MCF 10A (cell line): ENCODE results near the gene MCM9. TPM values are rescaled to one million over a fixed set of nuclear protein-coding genes. Genes with fewer than 3 reads are reported as not detected.

ENCODE experiments used
- BruUV-seq: library from RNA; stranded (reverse); fragments of 400-500 nt; replicated peaks from 2 replicates; lab custom pipeline; 2021; lab: Mats Ljungman, UMichigan
- CTCF ChIA-PET: fragments of 300-600 bp; sonication (Branson Sonifier 250); formaldehyde crosslinking; extraction: SDS; loops from one replicate; lab custom pipeline; 2021; ENCODE audit warnings: antibody characterized with exemption, inconsistent platforms; lab: Yijun Ruan, JAX
- POLR2A ChIA-PET: fragments of 300-600, 350-650 bp; sonication (Branson Sonifier 250); formaldehyde crosslinking; extraction: SDS; loops from one replicate; lab custom pipeline; 2020; ENCODE audit warnings: antibody characterized with exemption, inconsistent platforms; lab: Yijun Ruan, JAX
- DNase-seq: peaks from one replicate; pipeline ENCODE4 v3.0.0-alpha.2; 2018; ENCODE audit not compliant: unreplicated experiment
- H3K27ac Mint-ChIP-seq: one replicate; pipeline ENCODE4 v1.8.0; 2022; ENCODE audit warnings: mild to moderate bottlenecking, low read depth, mixed read lengths; ENCODE audit not compliant: unreplicated experiment
- H3K27me3 Mint-ChIP-seq: one replicate; pipeline ENCODE4 v1.8.0; 2022; ENCODE audit warnings: mixed read lengths; ENCODE audit not compliant: insufficient read depth, unreplicated experiment
- H3K36me3 Mint-ChIP-seq: one replicate; pipeline ENCODE4 v1.8.0; 2022; ENCODE audit warnings: mild to moderate bottlenecking, moderate library complexity, mixed read lengths; ENCODE audit not compliant: insufficient read depth, unreplicated experiment
- H3K4me1 Mint-ChIP-seq: one replicate; pipeline ENCODE4 v1.8.0; 2022; ENCODE audit warnings: mixed read lengths; ENCODE audit not compliant: insufficient read depth, unreplicated experiment
- H3K4me3 Mint-ChIP-seq: one replicate; pipeline ENCODE4 v1.8.0; 2022; ENCODE audit warnings: mild to moderate bottlenecking, moderate library complexity, mixed read lengths; ENCODE audit not compliant: unreplicated experiment
- H3K9me3 Mint-ChIP-seq: one replicate; pipeline ENCODE4 v1.8.0; 2022; ENCODE audit warnings: mixed read lengths; ENCODE audit not compliant: unreplicated experiment
- CTCF ChIP-seq: fragments of 200-600 bp; IDR thresholded peaks from one replicate; pipeline ENCODE4 v1.8.0; 2022; ENCODE audit warnings: antibody characterized with exemption, mild to moderate bottlenecking; ENCODE audit not compliant: unreplicated experiment
- intact Hi-C: fragments of 100-400 bp; cut with micrococcal nuclease; formaldehyde crosslinking; loops from 2 replicates; pipeline ENCODE4 v1.14.1; 2022
- total RNA-seq: library from RNA; stranded (reverse); gene quantifications from 2 replicates; pipeline ENCODE4 v1.2.3, GENCODE V29; 2022

The MCM9 gene
- total RNA-seq, 1 experiment from 2014 or later: 13.0 TPM

DNA sequence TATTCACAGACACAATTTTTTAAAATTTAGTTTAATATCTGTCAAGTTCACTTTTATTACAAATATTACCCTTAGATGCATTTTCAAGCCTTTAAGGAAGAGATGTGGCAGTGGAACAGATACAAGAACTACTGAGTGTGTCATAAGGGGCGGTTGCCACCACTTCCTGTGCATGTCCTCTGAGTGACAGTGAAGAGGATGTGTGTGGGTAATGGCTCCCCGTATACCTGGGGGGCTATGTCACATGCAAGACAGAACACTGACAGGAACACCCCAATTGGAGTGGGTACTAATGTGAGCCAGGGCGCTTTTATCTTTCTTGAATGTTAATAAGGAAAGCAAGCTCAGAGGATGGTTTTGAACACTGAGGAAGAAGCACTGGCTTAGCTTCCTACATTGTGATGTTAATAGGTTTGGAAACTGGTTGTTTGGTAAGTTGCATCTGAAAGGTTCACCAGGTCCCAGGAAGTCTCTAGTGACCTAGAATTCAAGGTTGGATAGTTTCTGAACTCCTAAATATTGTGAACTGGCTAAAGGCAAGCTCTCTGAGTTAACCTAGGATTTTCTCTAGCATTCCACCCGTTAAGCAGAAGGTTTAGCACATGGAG is 124.4 kb downstream of the MCM9 start:
- Mint-ChIP-seq H3K4me1 (peaks cover 6% of the 10 kb centered on the region), H3K36me3 (peaks cover 11% of the 10 kb centered on the region), H3K4me3 (no peak overlapping the region), H3K9me3 (no peaks in the 10 kb centered on the region), H3K27ac (no peak overlapping the region), H3K27me3 (no peaks in the 10 kb centered on the region)
- intact Hi-C loops: no loop called here
- no peak for DNase-seq
- BruUV-seq: no TSS peak
- POLR2A ChIA-PET: no interaction called here
- TF ChIP-seq CTCF: no peak
- CTCF ChIA-PET: interaction anchor here (0.7 kb wide), 1 partner anchor 10 kb away, joined by 4 read pairs; no protein-coding TSS in a partner anchor

DNA sequence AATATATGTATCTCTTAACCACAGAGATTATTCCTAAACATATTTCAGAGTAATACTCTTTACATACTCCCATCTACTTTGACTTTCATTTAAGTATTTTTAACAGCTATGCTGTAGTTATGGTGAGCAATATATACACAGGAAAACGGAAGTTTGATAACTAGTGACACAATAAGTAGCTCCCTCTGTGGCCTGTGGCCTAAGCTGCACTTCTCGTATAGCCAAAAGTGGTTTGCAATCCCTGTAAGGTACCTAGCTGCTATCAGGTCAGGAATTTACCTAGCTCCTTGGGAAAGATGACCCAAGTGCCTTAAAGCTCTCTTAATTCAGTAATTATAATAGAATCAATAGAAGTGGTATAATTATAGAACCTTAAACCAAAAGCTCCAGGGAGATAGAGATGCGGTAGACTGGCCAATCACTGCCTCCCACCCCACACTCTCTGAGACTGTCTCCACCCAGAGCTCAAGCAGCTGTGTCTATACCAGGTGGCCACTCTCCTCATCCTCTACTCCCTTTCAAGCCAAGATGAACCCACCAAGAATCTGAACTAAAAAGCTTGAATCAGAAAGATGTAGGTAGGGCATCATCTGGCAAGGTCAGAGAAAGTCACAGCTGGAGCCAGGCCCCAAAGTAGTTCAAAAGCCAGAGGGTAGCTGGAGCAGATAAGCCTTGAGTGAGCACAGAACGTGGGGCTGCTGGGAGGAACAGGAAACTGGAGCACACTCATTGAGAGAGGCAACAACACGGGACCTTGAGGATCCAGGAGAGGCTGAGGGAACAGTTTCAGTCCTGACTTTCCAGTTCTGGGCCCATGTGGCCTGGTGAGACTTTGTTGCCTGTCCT is 125.9 kb downstream of the MCM9 start:
- intact Hi-C loops: no loop called here
- no peak overlapping the region for H3K27ac Mint-ChIP-seq
- H3K27me3 Mint-ChIP-seq: no peaks in the 10 kb centered on the region
- no TSS peak for BruUV-seq
- peaks cover 6% of the 10 kb centered on the region for H3K36me3 Mint-ChIP-seq
- H3K4me3 Mint-ChIP-seq: no peak overlapping the region
- no peaks in the 10 kb centered on the region for H3K9me3 Mint-ChIP-seq
- DNase-seq: no peak
- ChIA-PET POLR2A (no interaction called here), CTCF (interaction anchor here (0.6 to 2.1 kb wide), 3 partner anchors 8 to 1195 kb away, joined by 3 to 14 read pairs (median 4); no protein-coding TSS in a partner anchor)
- TF ChIP-seq CTCF: no peak
- H3K4me1 Mint-ChIP-seq: peaks cover 5% of the 10 kb centered on the region

DNA sequence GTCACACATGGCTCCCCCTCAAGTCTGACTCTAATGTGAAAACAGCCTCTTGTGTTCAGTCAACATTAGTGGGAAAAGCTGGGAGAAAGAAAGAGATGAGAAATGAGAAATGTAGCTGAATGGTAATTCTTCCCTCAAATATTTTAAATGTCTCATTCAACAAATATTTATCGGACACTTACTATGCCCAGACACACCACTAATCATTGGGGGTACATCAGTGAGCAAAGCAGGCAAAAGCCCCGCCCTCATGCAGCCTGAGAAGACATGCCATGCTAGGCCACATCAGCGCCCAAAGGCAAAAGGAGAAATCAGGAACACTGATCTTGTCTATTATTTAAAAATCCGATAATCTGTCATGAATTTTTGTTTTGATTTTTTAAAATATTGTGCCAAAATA is 130.9 kb downstream of the MCM9 start:
- Mint-ChIP-seq H3K4me1 (peaks cover 7% of the 10 kb centered on the region), H3K27me3 (no peaks in the 10 kb centered on the region), H3K9me3 (no peaks in the 10 kb centered on the region), H3K27ac (no peak overlapping the region), H3K36me3 (no peaks in the 10 kb centered on the region), H3K4me3 (no peak overlapping the region)
- POLR2A ChIA-PET: no interaction called here
- TF ChIP-seq CTCF: no peak
- BruUV-seq: no TSS peak
- DNase-seq: no peak
- CTCF ChIA-PET: interaction anchor here (1.4 to 2.3 kb wide), 3 partner anchors 17 to 32 kb away, joined by 6 to 7 read pairs (median 6); no protein-coding TSS in a partner anchor
- intact Hi-C loops: no loop called here

GRCh38 chr6:118801257-118801656 is 133.7 kb downstream of the MCM9 start:
- H3K27me3 Mint-ChIP-seq: no peaks in the 10 kb centered on the region
- TF ChIP-seq CTCF: no peak
- no TSS peak for BruUV-seq
- ChIA-PET CTCF (interaction anchor here (0.6 to 2.7 kb wide), 27 partner anchors 8 to 1295 kb away, joined by 3 to 30 read pairs (median 4); no protein-coding TSS in a partner anchor), POLR2A (no interaction called here)
- H3K36me3 Mint-ChIP-seq: no peaks in the 10 kb centered on the region
- no peak overlapping the region for H3K4me3 Mint-ChIP-seq
- no peak overlapping the region for H3K27ac Mint-ChIP-seq
- intact Hi-C loops: no loop called here
- no peaks in the 10 kb centered on the region for H3K9me3 Mint-ChIP-seq
- H3K4me1 Mint-ChIP-seq: peaks cover 7% of the 10 kb centered on the region
- no peak for DNase-seq
